ENCODE data around the gene KRTAP3-3. TPM values are rescaled to one million over a fixed set of nuclear protein-coding genes. Genes with fewer than 3 reads are reported as not detected.

The KRTAP3-3 gene
- total RNA-seq, 1 donor from 2014 or later: not detected

DNA sequence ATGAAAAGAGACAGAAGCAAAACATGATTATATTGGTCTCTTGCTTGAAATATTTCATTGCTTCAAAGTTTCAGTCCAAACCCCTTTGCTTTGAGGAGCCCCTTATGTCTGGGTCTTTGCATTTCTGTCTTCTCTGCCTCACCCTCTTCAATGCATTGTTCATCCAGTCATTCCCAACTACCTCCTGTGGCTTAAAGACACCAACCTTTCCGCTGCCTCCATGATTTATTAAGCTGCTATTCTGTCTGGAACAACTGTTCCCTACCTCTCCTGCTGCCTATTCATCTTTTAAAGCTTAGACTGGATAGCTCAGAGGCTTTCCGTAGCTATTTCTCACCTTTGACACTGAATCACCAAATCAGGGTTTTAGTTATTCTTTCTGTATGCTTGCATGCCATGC lies 3.4 kb upstream of the KRTAP3-3 start:
- no peak for DNase-seq (ENCODE audit: low spot score)
- intact Hi-C loops (cut with micrococcal nuclease): no loop called here
- Mint-ChIP-seq H3K27me3 (ENCODE audit: low read depth) (peaks cover 36% of the 10 kb centered on the region), H3K36me3 (ENCODE audit: low read depth) (no peaks in the 10 kb centered on the region), H3K9me3 (no peaks in the 10 kb centered on the region), H3K4me1 (ENCODE audit: low read depth) (no peaks in the 10 kb centered on the region), H3K4me3 (ENCODE audit: low read depth) (no peak overlapping the region), H3K27ac (no peak overlapping the region)

DNA sequence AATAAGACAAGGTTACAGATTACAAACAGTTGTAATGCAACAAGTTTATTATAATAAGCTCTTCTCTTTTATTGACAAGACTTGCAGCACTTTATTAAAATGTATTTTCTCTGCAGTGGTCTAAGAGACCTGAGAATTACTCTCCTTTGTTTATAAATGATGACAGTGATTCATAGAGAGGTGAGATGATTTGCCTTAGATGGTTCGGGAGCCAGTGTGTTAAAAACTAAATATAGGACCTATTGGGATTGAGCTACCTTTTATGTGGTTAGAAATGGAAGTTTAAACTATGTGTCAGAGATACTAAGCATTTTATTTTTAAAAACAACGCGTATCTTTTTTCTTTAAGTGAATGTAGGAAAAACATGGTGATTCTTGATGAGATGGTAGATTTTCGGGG lies 2.9 kb upstream of the KRTAP3-3 start:
- DNase-seq (ENCODE audit: low spot score): no peak
- intact Hi-C loops (cut with micrococcal nuclease): no loop called here
- Mint-ChIP-seq H3K4me3 (ENCODE audit: low read depth) (no peak overlapping the region), H3K27me3 (ENCODE audit: low read depth) (peaks cover 39% of the 10 kb centered on the region), H3K4me1 (ENCODE audit: low read depth) (no peaks in the 10 kb centered on the region), H3K27ac (no peak overlapping the region), H3K9me3 (no peaks in the 10 kb centered on the region), H3K36me3 (ENCODE audit: low read depth) (no peaks in the 10 kb centered on the region)

DNA sequence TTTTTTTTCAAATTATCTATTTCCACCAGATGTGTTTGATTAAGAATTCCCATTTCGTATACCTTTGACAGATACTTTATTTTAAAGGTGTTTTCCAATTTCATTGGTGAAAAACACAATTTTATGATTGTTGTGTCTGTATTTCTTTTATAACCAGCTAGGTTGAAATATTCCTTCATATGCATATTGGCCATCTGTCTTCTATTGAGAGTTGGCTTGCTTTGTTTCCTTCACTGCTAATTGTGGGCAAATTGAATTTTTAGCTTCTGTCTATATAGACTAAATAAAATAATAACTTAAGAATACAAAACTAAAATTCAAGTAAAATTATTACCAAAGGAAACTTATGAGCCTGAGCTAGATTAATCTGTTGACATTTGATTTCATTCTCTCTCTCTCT lies 1.2 kb upstream of the KRTAP3-3 start:
- no peak for DNase-seq (ENCODE audit: low spot score)
- Mint-ChIP-seq H3K4me1 (ENCODE audit: low read depth) (no peaks in the 10 kb centered on the region), H3K27ac (no peak overlapping the region), H3K27me3 (ENCODE audit: low read depth) (peaks cover 40% of the 10 kb centered on the region), H3K9me3 (no peaks in the 10 kb centered on the region), H3K36me3 (ENCODE audit: low read depth) (no peaks in the 10 kb centered on the region), H3K4me3 (ENCODE audit: low read depth) (no peak overlapping the region)
- intact Hi-C loops (cut with micrococcal nuclease): no loop called here

DNA sequence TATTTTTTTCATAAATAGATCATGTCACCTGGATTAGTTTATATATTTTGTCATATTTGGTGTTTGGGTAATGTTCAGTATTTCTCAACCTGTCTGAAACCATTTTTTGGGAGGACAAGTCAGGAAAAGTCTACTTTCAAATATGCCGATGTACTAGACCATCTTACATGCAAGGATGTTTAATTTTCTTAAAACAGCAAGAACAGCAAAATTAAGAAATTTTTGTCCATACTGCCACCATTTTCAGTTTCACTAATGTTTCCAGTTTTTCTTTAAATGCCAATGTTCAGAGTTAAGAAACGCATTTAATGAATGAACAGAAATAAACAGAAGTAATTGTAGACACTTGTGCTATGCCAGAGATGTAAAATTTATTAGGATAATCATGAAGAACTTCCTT lies 880 bp downstream of the KRTAP3-3 start:
- H3K27me3 Mint-ChIP-seq (ENCODE audit: low read depth): peaks cover 37% of the 10 kb centered on the region
- intact Hi-C loops (cut with micrococcal nuclease): no loop called here
- H3K27ac Mint-ChIP-seq: no peak overlapping the region
- no peaks in the 10 kb centered on the region for H3K4me1 Mint-ChIP-seq (ENCODE audit: low read depth)
- DNase-seq (ENCODE audit: low spot score): no peak
- no peak overlapping the region for H3K4me3 Mint-ChIP-seq (ENCODE audit: low read depth)
- H3K36me3 Mint-ChIP-seq (ENCODE audit: low read depth): no peaks in the 10 kb centered on the region
- no peaks in the 10 kb centered on the region for H3K9me3 Mint-ChIP-seq

DNA sequence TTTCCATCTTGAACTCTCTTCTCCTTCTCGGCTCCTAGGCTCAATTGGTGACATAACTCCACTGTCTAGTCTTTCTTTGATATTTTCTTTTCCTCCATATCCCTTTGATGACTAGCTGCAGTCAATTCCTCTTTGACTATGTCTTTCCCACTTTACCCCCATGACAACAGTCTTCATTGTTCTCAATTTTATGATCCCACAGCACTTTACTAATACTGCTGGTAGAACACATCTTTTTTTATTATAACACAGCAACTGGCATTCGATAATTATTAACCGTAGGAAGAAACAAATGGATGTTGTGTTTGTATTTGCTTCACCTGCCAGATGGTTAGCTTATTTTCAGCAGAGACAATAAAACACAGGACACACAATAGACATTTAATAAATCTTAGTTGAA lies 1.3 kb downstream of the KRTAP3-3 start:
- Mint-ChIP-seq H3K4me1 (ENCODE audit: low read depth) (no peaks in the 10 kb centered on the region), H3K4me3 (ENCODE audit: low read depth) (no peak overlapping the region), H3K9me3 (no peaks in the 10 kb centered on the region), H3K27ac (no peak overlapping the region), H3K36me3 (ENCODE audit: low read depth) (no peaks in the 10 kb centered on the region), H3K27me3 (ENCODE audit: low read depth) (peaks cover 36% of the 10 kb centered on the region)
- intact Hi-C loops (cut with micrococcal nuclease): no loop called here
- no peak for DNase-seq (ENCODE audit: low spot score)

DNA sequence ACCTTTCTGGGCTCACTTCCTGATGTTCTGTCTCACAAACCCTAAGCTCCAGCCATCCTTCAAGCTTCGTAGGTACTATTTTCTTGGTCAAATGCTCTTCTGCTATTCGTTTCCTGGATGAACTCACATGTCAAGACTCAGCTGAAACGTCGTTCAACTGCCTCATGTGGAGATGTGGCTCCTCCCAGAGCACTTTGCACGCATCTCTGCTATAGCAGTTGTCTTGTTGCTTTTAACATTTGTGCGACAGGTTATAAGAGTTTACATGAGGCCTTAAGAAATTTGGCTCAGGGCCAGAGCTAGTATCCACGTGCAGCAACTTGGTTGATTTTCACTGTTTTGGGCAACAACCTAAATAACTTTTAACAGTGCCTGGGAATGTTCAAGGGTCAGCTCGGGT lies 7.0 kb downstream of the KRTAP3-3 start:
- Mint-ChIP-seq H3K36me3 (ENCODE audit: low read depth) (no peaks in the 10 kb centered on the region), H3K4me1 (ENCODE audit: low read depth) (no peaks in the 10 kb centered on the region), H3K4me3 (ENCODE audit: low read depth) (no peak overlapping the region), H3K9me3 (no peaks in the 10 kb centered on the region), H3K27ac (no peak overlapping the region), H3K27me3 (ENCODE audit: low read depth) (peaks cover 13% of the 10 kb centered on the region)
- no peak for DNase-seq (ENCODE audit: low spot score)
- intact Hi-C loops (cut with micrococcal nuclease): no loop called here

DNA sequence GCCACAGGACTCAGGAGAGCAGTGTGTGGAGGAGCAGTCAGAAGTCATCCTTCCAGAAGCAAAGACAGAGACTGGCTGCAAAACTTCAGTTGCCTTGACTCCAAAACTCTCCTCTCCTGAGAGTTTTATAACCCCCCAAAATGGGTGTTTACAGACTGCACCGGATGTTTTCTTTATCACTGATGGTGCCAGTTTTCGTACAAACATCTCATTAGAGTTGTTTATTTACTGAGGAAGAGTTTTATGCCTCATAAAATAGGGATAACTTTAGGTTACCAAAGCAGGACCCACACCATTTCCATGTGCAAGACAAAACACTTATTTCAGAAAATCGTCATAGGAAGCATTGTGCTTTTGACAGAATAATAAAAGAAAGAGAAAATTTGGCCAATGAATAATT lies 9.7 kb downstream of the KRTAP3-3 start, which contains the start of gene KRT40:
Gene KRT40, minus strand, starts transcription at position 101 of the 400 bp plus-strand sequence. Its CDS starts 53 bp downstream, at position 48.
- H3K4me3 Mint-ChIP-seq (ENCODE audit: low read depth): no peak within 1 kb of the TSS
- H3K4me1 Mint-ChIP-seq (ENCODE audit: low read depth): no peaks in the 10 kb centered on the region
- H3K27me3 Mint-ChIP-seq (ENCODE audit: low read depth): peaks cover 11% of the 10 kb centered on the region
- H3K36me3 Mint-ChIP-seq (ENCODE audit: low read depth): no peaks in the 10 kb centered on the region
- intact Hi-C loops (cut with micrococcal nuclease): no loop called here
- H3K9me3 Mint-ChIP-seq: no peaks in the 10 kb centered on the region
- no peak for DNase-seq (ENCODE audit: low spot score)
- no peak within 1 kb of the TSS for H3K27ac Mint-ChIP-seq

DNA sequence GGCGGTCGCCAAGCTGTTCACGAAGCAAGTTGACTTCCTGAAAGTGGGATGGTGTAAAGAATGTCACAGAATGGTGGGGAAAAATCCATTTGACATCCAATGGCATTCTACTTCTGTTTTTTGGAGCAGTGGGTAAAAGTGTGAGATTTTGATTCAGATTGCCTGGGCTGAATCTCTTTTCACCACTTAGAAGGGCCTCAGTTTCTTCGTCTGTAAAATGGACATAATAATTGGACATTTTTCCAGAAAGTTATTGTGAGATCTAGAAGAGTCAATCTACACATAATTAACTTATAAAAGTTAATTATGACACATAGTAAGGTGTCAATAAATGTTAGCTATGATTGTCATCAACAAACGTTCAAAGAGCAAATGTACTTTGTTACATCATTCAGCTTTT lies 12.8 kb downstream of the KRTAP3-3 start:
- no peak for DNase-seq (ENCODE audit: low spot score)
- Mint-ChIP-seq H3K4me1 (ENCODE audit: low read depth) (no peaks in the 10 kb centered on the region), H3K4me3 (ENCODE audit: low read depth) (no peak overlapping the region), H3K9me3 (no peaks in the 10 kb centered on the region), H3K27me3 (ENCODE audit: low read depth) (peaks cover 3% of the 10 kb centered on the region), H3K36me3 (ENCODE audit: low read depth) (no peaks in the 10 kb centered on the region), H3K27ac (no peak overlapping the region)
- intact Hi-C loops (cut with micrococcal nuclease): no loop called here

DNA sequence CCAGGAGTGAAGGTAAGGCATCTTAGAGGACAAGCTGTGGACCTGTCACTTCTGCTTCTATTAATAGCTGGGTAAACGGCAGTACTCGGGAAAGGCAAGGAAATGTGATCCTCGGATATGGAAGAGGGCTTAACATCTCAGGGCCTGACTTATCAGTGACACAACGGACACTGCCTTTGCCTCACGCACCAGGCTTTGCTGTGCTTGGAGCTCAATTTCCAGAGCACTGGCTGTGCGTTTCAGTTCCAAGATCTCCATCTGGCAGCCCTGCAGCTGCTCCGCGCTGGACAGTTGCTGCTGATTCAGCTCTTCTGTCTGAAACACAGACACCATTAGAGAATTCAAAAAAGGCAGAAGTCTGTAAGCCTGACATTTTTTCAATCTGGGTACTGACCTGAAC lies 13.4 kb downstream of the KRTAP3-3 start:
- H3K9me3 Mint-ChIP-seq: no peaks in the 10 kb centered on the region
- intact Hi-C loops (cut with micrococcal nuclease): no loop called here
- H3K27ac Mint-ChIP-seq: no peak overlapping the region
- no peaks in the 10 kb centered on the region for H3K36me3 Mint-ChIP-seq (ENCODE audit: low read depth)
- no peaks in the 10 kb centered on the region for H3K4me1 Mint-ChIP-seq (ENCODE audit: low read depth)
- H3K4me3 Mint-ChIP-seq (ENCODE audit: low read depth): no peak overlapping the region
- peaks cover 4% of the 10 kb centered on the region for H3K27me3 Mint-ChIP-seq (ENCODE audit: low read depth)
- no peak for DNase-seq (ENCODE audit: low spot score)

DNA sequence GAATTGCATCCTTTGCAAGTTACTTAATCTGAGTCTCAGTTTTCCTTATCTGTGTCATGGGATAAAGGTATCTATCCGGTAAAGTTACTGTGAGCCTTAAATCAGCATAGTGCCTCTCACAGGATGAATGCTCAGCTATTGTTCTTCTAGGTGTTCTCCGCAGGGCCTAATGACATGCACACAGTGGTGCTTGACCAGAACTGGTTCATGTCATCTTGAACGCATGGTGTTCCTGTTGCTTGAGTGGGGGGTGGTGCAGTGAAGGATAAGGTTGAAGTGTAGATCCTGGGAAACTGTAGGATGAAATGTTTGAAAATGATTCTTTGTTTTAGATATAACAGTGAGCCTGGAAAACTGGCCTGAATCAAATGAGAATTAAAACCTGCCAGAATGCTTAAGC lies 13.8 kb downstream of the KRTAP3-3 start:
- Mint-ChIP-seq H3K4me1 (ENCODE audit: low read depth) (no peaks in the 10 kb centered on the region), H3K9me3 (no peaks in the 10 kb centered on the region), H3K27me3 (ENCODE audit: low read depth) (peaks cover 8% of the 10 kb centered on the region), H3K4me3 (ENCODE audit: low read depth) (no peak overlapping the region), H3K27ac (no peak overlapping the region), H3K36me3 (ENCODE audit: low read depth) (no peaks in the 10 kb centered on the region)
- intact Hi-C loops (cut with micrococcal nuclease): no loop called here
- DNase-seq (ENCODE audit: low spot score): no peak

DNA sequence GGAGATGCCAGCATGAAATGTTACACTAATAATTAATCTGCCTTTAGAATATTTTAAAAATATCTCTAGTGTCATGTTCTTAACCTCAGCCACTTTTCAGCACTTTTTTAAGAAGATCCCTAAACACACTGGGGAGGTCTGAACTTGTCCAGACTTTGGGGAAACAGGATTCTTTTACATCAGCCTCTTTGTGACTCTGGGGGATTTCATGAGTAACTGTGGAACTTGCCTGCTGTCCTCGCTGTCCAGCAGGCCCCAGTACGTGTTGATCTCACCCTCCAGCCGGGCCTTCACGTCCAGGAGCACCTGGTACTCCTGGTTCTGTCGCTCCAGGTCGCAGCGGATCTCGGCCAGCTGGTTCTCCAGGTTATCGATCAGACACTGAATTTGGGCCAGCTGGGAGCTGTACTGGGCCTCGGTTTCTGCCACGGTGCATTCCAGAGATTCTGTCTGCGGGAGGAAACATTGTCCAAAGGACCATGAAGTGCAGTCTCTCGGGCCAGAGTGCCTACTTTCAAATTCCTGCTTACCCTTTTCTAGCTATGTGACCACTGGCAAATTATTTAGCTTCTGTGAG lies 15.3 kb downstream of the KRTAP3-3 start:
- no peaks in the 10 kb centered on the region for H3K4me1 Mint-ChIP-seq (ENCODE audit: low read depth)
- peaks cover 8% of the 10 kb centered on the region for H3K27me3 Mint-ChIP-seq (ENCODE audit: low read depth)
- no peaks in the 10 kb centered on the region for H3K36me3 Mint-ChIP-seq (ENCODE audit: low read depth)

DNA sequence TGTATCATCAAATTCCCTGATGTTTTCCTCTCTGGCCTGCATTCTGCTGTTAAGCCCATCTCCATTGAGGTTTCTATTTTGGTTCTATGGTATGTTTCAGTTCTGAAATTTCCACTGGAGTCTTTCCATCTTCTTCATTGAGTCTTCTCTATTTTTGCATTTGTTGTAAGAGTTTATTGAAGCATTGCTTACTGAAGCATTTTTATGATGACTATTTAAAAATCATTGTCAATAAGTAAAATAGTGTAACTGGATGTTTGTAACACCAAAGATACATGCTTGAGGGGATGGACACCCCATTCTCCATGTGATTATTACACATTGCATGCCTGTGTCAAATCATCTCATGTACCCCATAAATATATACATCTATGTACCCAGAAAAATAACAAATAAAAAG lies 18.4 kb downstream of the KRTAP3-3 start:
- no peaks in the 10 kb centered on the region for H3K36me3 Mint-ChIP-seq (ENCODE audit: low read depth)
- H3K4me1 Mint-ChIP-seq (ENCODE audit: low read depth): no peaks in the 10 kb centered on the region
- H3K4me3 Mint-ChIP-seq (ENCODE audit: low read depth): no peak overlapping the region
- no peak for DNase-seq (ENCODE audit: low spot score)
- intact Hi-C loops (cut with micrococcal nuclease): no loop called here
- H3K9me3 Mint-ChIP-seq: no peaks in the 10 kb centered on the region
- peaks cover 22% of the 10 kb centered on the region for H3K27me3 Mint-ChIP-seq (ENCODE audit: low read depth)
- H3K27ac Mint-ChIP-seq: no peak overlapping the region

More for the DNA sequence above, 15.3 kb downstream of the KRTAP3-3 start:
- no peak for DNase-seq (ENCODE audit: low spot score)
- Mint-ChIP-seq H3K27ac (no peak overlapping the region), H3K9me3 (no peaks in the 10 kb centered on the region), H3K4me3 (ENCODE audit: low read depth) (no peak overlapping the region)
- intact Hi-C loops (cut with micrococcal nuclease): no loop called here

DNA sequence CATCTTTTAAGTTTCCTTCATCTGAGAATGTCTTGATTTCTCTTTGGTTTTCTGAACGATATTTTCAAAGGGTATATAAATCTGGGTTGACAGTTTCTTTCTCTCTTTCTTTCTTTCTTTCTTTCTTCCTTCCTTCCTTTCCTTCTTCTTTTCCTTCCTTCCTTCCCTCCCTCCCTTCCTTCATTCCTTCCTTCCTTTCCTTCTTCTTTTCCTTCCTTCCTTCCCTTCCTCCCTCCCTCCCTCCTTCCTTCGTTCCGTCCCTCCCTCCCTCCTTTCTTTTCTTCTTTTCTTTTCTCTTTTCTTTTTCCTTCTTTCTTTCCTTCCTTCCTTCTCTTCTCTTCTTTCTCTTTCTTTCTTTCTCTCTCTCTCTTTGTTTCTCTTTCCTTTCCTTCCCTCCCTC lies 19.6 kb downstream of the KRTAP3-3 start:
- DNase-seq (ENCODE audit: low spot score): no peak
- Mint-ChIP-seq H3K36me3 (ENCODE audit: low read depth) (no peaks in the 10 kb centered on the region), H3K4me1 (ENCODE audit: low read depth) (no peaks in the 10 kb centered on the region), H3K9me3 (no peaks in the 10 kb centered on the region), H3K27me3 (ENCODE audit: low read depth) (peaks cover 27% of the 10 kb centered on the region), H3K27ac (no peak overlapping the region), H3K4me3 (ENCODE audit: low read depth) (no peak overlapping the region)
- intact Hi-C loops (cut with micrococcal nuclease): no loop called here

DNA sequence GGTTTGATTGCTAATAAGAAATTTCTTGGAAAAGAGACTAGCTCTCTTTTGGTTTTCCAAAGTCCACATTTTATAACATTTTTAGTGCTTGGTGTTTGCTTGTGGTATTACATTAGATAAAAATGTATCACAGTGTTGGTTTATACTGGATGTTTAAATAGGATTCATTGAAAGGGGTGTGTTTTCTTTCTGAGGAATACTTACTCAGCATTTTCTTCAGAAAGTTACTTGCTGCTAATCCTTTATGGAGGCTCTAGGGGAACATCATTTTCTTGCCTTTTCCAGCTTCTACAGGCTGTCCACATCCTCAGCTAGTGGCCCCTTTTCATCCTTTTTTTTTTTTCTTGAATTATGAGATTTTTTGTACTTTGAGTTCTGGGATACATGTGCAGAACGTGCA lies 26.4 kb downstream of the KRTAP3-3 start:
- H3K27ac Mint-ChIP-seq: no peak overlapping the region
- no peak overlapping the region for H3K4me3 Mint-ChIP-seq (ENCODE audit: low read depth)
- no peaks in the 10 kb centered on the region for H3K4me1 Mint-ChIP-seq (ENCODE audit: low read depth)
- peaks cover 22% of the 10 kb centered on the region for H3K27me3 Mint-ChIP-seq (ENCODE audit: low read depth)
- DNase-seq (ENCODE audit: low spot score): no peak
- no peaks in the 10 kb centered on the region for H3K9me3 Mint-ChIP-seq
- no peaks in the 10 kb centered on the region for H3K36me3 Mint-ChIP-seq (ENCODE audit: low read depth)
- intact Hi-C loops (cut with micrococcal nuclease): no loop called here

Measured in activated T-helper 2 cell treated with anti-CD3 and anti-CD28 coated beads, Interferon-gamma antibody, Interleukin-2, Interleukin-4, amounts not matched to agents 10 μg/mL and 5 μg/mL and 100 μg/mL, durations not matched to agents 14 hours and 24 hours and 36 hours (primary cell).